ENCODE measurements around the gene FAM120C. TPM values are rescaled to one million over a fixed set of nuclear protein-coding genes. Genes with fewer than 3 reads are reported as not detected.

FAM120C gene
- total RNA-seq, result 6.6 and 7.2 TPM in 2 replicates

GRCh38 chrX:54182864-54183613, at the start of gene FAM120C:
TSS of gene FAM120C (minus strand) at chrX:54183254. CDS start at chrX:54183198, 56 bp downstream.

GRCh38 chrX:54044126-54044876, 138.8 kb downstream of the FAM120C start, which contains the start of gene PHF8:
TSS of gene PHF8 (minus strand) at chrX:54044473. CDS start at chrX:54042728, 1,745 bp downstream.

Other genes with a start within 250 kb of the FAM120C start
- gene PHF8, start 138.8 kb downstream of the FAM120C start, total RNA-seq, result 9.8 and 12.1 TPM in 2 replicates
- gene WNK3, start 174.8 kb upstream of the FAM120C start, total RNA-seq, result 0.12 and 0.26 TPM in 2 replicates

Data from aortic smooth muscle cell (primary cell).